OCI-LY1 (cell line): ENCODE data around the gene TCP10L.
"Not testable (repeated sequence)": the region's sequence is repeated elsewhere in the genome, so short reads cannot be mapped to it uniquely, and the experiment has no call there.

Experiments
- EZH2 ChIP-seq: fragments of 200-600 bp; sonication (generic), shearing (Covaris generic); IDR thresholded peaks from 2 replicates; pipeline ENCODE4 v1.8.0; 2017; ENCODE audit warnings: borderline replicate concordance, mixed run types, mild to moderate bottlenecking, antibody characterized with exemption, low read length, moderate library complexity, mixed read lengths
- TF ChIP-seq, protein P1 (sequence below): fragments of 200-600 bp; sonication (generic), shearing (Covaris generic); IDR thresholded peaks from 2 replicates; pipeline ENCODE4 v1.5.1; 2017; ENCODE audit warnings: mild to moderate bottlenecking, antibody characterized with exemption, low read length, moderate library complexity, mixed read lengths

DNA sequence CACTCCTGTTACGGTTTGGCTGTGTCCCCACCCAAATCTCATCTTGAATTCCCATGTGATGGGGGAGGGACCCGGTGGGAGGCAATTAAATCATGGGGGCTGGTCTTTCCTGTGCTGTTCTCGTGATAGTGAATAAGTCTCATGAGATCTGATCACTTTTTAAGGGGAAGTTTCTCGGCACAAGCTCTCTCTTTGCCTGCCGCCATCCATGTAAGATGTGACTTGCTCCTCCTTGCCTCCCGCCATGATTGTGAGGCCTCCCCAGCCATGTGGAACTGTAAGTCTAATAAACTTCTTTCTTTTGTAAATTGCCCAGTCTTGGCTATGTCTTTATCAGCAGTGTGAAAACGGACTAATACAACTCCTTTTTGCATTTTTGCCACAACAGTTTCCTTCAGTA lies 54.5 kb downstream of the TCP10L start:
- TF ChIP-seq, protein P1, sequence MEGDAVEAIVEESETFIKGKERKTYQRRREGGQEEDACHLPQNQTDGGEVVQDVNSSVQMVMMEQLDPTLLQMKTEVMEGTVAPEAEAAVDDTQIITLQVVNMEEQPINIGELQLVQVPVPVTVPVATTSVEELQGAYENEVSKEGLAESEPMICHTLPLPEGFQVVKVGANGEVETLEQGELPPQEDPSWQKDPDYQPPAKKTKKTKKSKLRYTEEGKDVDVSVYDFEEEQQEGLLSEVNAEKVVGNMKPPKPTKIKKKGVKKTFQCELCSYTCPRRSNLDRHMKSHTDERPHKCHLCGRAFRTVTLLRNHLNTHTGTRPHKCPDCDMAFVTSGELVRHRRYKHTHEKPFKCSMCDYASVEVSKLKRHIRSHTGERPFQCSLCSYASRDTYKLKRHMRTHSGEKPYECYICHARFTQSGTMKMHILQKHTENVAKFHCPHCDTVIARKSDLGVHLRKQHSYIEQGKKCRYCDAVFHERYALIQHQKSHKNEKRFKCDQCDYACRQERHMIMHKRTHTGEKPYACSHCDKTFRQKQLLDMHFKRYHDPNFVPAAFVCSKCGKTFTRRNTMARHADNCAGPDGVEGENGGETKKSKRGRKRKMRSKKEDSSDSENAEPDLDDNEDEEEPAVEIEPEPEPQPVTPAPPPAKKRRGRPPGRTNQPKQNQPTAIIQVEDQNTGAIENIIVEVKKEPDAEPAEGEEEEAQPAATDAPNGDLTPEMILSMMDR, result not testable (repeated sequence)
- TF ChIP-seq EZH2, result not testable (repeated sequence)
